PC-3 (cell line): ENCODE results near the gene FOXD2.

ENCODE experiments used
- EZH2 ChIP-seq: fragments of 300-600 bp; sonication (generic); IDR thresholded peaks from one replicate; pipeline ENCODE4 v1.6.1; 2017; ENCODE audit warnings: antibody characterized with exemption, mild to moderate bottlenecking, low read length; ENCODE audit not compliant: unreplicated experiment
- EZH2phosphoT487 ChIP-seq: fragments of 300-600 bp; sonication (generic); IDR thresholded peaks from 2 replicates; pipeline ENCODE4 v1.6.1; 2018; ENCODE audit warnings: mild to moderate bottlenecking, antibody characterized with exemption, low read length, borderline replicate concordance
- TF ChIP-seq, protein P1 (sequence below): fragments of 300-600 bp; sonication (generic); conservative IDR thresholded peaks from 2 replicates; pipeline ENCODE4 v1.5.1; 2017; ENCODE audit warnings: antibody characterized with exemption, low read depth, mild to moderate bottlenecking, low read length

DNA sequence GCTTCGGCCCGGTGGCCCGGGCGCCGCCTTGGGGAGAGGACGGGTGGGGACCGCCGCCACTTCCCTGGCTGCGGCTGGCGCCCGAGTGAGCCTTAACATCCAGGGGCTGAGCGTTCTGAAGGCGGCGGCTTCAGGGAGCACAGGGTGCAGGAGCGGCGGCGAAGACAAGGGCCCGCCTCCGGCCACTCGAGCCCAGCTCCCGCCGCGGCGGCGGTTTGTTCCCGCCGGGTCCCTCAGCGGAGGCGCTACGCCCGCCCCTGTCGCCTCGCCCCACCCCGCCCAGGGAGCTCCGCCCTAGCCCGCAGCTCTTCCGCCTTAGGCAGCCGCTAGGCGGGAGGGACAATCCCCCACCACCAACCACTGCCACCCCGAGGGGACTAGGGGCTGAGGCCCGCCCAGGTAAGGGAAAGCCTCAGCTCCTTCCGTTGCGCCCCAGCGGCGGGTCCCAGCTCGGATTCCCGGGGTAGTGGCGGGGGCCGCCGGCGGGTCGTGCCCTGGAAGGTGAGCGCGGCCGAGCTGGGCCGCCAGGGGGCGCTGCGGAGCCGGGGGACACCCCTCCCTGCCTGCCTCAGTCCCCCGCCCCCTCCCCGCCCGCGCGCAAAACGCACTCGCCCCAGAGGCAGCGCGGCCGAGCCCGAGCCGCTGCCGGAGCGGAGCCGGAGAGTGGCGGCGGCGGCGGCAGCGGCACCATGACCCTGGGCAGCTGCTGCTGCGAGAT lies at the start of gene FOXD2:
- TF ChIP-seq, protein P1, sequence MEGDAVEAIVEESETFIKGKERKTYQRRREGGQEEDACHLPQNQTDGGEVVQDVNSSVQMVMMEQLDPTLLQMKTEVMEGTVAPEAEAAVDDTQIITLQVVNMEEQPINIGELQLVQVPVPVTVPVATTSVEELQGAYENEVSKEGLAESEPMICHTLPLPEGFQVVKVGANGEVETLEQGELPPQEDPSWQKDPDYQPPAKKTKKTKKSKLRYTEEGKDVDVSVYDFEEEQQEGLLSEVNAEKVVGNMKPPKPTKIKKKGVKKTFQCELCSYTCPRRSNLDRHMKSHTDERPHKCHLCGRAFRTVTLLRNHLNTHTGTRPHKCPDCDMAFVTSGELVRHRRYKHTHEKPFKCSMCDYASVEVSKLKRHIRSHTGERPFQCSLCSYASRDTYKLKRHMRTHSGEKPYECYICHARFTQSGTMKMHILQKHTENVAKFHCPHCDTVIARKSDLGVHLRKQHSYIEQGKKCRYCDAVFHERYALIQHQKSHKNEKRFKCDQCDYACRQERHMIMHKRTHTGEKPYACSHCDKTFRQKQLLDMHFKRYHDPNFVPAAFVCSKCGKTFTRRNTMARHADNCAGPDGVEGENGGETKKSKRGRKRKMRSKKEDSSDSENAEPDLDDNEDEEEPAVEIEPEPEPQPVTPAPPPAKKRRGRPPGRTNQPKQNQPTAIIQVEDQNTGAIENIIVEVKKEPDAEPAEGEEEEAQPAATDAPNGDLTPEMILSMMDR = peak; percentile 75
- TF ChIP-seq EZH2phosphoT487 (no peak), EZH2 (no peak)
